NCI-H226 (cell line): ENCODE measurements around the gene BAZ2A.

Experiments
- DNase-seq: peaks from one replicate; pipeline ENCODE4 v3.0.0-alpha.2; 2015

Gene BAZ2A

GRCh38 chr12:56634837-56635791, 5.0 kb upstream of the BAZ2A start:
- DNase-seq, result peak; percentile 98

- peak; percentile 78 for DNase-seq
Observed at GRCh38 chr12:56634242-56634836, 4.2 kb upstream of the BAZ2A start.

- DNase-seq, result no peak
Observed at GRCh38 chr12:56633468-56634241, 3.5 kb upstream of the BAZ2A start.

- DNase-seq, result no peak
Observed at GRCh38 chr12:56632701-56633467, 2.8 kb upstream of the BAZ2A start.

GRCh38 chr12:56631790-56632700, 1.9 kb upstream of the BAZ2A start:
- DNase-seq, result peak; percentile 60

GRCh38 chr12:56629459-56630179, 507 bp downstream of the BAZ2A start:
- peak; percentile 35 for DNase-seq

- DNase-seq, result peak; percentile 49
Observed at GRCh38 chr12:56628671-56629458, 1.3 kb downstream of the BAZ2A start.

GRCh38 chr12:56626701-56627100, 3.4 kb downstream of the BAZ2A start:
- no peak for DNase-seq

GRCh38 chr12:56622535-56622934, 7.6 kb downstream of the BAZ2A start:
- no peak for DNase-seq

- no peak for DNase-seq
Observed at GRCh38 chr12:56616925-56617324, 13.2 kb downstream of the BAZ2A start.

- no peak for DNase-seq
Observed at GRCh38 chr12:56616244-56616643, 13.9 kb downstream of the BAZ2A start.

- no peak for DNase-seq
Observed at GRCh38 chr12:56614627-56615026, 15.5 kb downstream of the BAZ2A start.

GRCh38 chr12:56604355-56604754, 25.8 kb downstream of the BAZ2A start:
- DNase-seq, result no peak

GRCh38 chr12:56602239-56602638, 27.9 kb downstream of the BAZ2A start:
- no peak for DNase-seq

GRCh38 chr12:56601503-56601902, 28.6 kb downstream of the BAZ2A start:
- no peak for DNase-seq

- DNase-seq, result no peak
Observed at GRCh38 chr12:56600753-56601152, 29.4 kb downstream of the BAZ2A start.

- DNase-seq, result no peak
Observed at GRCh38 chr12:56599797-56600196, 30.3 kb downstream of the BAZ2A start.

GRCh38 chr12:56599041-56599440, 31.1 kb downstream of the BAZ2A start:
- DNase-seq, result no peak

GRCh38 chr12:56596815-56597214, 33.3 kb downstream of the BAZ2A start:
- no peak for DNase-seq
